Epithelial cell of proximal tubule (primary cell): ENCODE measurements around the gene SLC5A3. TPM values are rescaled to one million over a fixed set of nuclear protein-coding genes. Genes with fewer than 3 reads are reported as not detected.

Experiments used
- DNase-seq: peaks from one replicate; pipeline ENCODE4 v3.0.0-alpha.2; 2011; ENCODE audit warnings: low read depth
- H3K4me3 ChIP-seq: 2 replicates; pipeline ENCODE4 v1.5.1; 2011; ENCODE audit warnings: low read depth, mild to moderate bottlenecking, low read length
- CTCF ChIP-seq: conservative IDR thresholded peaks from 2 replicates; pipeline ENCODE4 v1.5.1; 2012; ENCODE audit warnings: low read depth, mild to moderate bottlenecking, low read length
- total RNA-seq: library from RNA; depleted of rRNA; stranded (reverse); fragments of >200 nt; gene quantifications from 2 replicates; pipeline ENCODE4 v1.2.3, GENCODE V29; 2015

Gene SLC5A3
- total RNA-seq, 1 donor from 2014 or later = 13.7 TPM

GRCh38 chr21:34112316-34113033 lies 39.1 kb downstream of the SLC5A3 start:
- no peak for TF ChIP-seq CTCF
- H3K4me3 ChIP-seq = no peak overlapping the region
- no peak for DNase-seq

GRCh38 chr21:34113842-34114241 lies 40.5 kb downstream of the SLC5A3 start:
- no peak for DNase-seq
- no peak for TF ChIP-seq CTCF
- H3K4me3 ChIP-seq = no peak overlapping the region

GRCh38 chr21:34115160-34115559 lies 41.8 kb downstream of the SLC5A3 start:
- no peak for TF ChIP-seq CTCF
- no peak for DNase-seq
- H3K4me3 ChIP-seq = no peak overlapping the region

GRCh38 chr21:34116569-34116968 lies 43.2 kb downstream of the SLC5A3 start:
- no peak for TF ChIP-seq CTCF
- H3K4me3 ChIP-seq = no peak overlapping the region
- DNase-seq = no peak

DNA sequence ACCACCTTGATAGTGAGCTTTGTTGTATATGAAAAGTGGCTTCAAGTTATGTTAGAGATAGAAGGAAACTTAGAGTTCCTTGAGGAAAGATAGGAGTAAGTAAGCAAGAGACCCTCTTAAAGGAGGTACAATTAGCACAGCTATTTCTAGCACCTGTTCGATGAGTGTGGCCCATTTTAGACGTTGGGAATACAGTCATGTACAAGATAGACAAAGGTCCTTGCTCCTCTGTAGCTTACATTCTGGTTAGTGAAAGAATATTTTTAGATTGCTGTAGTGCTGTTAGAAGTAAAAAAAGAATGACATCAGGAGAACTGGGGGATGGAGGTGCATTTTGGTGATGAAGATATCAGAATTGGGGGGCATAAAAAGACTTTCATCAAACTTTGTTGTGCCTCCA lies 47.5 kb downstream of the SLC5A3 start:
- DNase-seq = no peak
- no peak overlapping the region for H3K4me3 ChIP-seq
- TF ChIP-seq CTCF = no peak

GRCh38 chr21:34122047-34122446 lies 48.7 kb downstream of the SLC5A3 start:
- H3K4me3 ChIP-seq = no peak overlapping the region
- DNase-seq = no peak
- no peak for TF ChIP-seq CTCF

Other genes with a start within 250 kb of the SLC5A3 start
- gene ATP5PO, start 157.8 kb upstream of the SLC5A3 start, total RNA-seq = 226 and 313 TPM in 2 replicates
- gene MRPS6, start within 50 bp of the SLC5A3 start, total RNA-seq = 48.3 and 48.9 TPM in 2 replicates